ENCODE data around the gene HS3ST2.
"Not testable (repeated sequence)": the region's sequence is repeated elsewhere in the genome, so short reads cannot be mapped to it uniquely, and the experiment has no call there.

Gene HS3ST2

DNA sequence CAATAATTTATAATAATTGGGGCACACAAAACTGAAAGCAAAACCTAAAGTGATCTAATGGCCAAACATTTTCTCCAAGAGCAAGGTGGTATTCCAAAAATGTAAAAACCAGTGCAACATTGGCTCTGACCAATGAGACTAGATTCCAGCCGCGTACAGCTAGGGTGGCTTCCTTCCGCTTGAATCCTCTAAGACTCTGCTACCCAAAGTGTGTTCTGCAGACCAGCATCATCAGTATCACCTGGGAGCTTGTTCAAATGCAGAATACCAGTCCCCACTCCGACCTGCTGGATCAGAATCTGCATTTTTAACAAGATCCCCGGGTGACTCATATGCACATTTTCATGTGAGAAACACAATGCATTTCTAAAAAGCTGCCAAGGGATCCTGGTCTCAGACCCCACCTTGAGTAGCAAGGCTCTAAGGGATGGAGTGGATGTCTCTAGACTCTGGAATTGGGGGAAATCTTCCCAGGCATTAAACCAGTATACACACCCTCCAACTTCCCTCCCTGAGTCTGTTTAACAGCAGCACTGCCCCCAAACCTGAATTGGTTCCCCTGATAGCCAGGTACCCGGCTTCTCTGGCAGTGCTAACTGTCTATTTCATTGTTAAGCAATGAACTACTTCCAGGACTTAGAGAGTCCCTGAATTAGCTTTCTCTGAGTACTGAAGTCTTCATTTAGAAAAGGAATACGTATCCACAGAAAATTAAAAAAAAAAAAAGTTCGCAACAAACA lies 118.2 kb downstream of the HS3ST2 start:
- DNase-seq (ENCODE audit: low read depth, low spot score) = no peak

DNA sequence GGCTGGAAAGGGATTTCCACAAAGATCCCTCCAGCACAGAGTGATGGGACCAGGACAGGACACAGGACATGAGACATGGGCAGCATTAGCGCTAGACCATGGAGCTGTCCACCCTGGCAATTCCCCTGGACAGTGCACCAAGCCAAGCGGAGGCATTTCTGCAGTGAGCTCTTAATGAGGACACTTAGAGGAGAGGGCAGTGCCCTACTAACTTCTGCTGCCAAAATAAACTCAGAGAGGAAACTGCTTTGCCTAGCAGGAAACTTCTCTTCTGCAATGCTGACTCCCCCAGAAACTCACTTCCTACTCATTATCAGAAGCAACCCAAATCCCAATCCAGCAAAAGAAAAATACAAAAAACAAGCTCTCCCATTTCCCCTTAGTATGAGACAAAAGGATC lies 119.2 kb downstream of the HS3ST2 start:
- DNase-seq (ENCODE audit: low read depth, low spot score) = no peak

DNA sequence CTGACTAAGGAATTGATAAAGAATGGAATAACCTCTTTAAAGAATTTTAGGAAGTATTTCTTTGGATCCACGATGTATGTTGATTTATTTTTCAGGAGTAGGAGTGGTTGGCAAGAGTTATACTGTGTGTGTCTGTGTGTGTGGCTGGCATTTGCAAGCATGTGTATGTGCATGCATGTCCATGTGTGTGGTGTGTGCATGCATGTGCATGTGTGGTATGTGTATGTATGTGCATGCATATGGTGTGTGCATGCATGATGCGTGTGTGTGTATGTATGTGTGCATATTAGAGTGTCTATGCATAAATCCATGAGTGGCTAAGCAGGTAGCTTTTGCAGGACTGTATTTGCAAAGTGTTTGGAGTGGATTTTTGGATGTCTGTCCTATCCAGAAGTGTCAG lies 120.8 kb downstream of the HS3ST2 start:
- no peak for DNase-seq (ENCODE audit: low read depth, low spot score)

DNA sequence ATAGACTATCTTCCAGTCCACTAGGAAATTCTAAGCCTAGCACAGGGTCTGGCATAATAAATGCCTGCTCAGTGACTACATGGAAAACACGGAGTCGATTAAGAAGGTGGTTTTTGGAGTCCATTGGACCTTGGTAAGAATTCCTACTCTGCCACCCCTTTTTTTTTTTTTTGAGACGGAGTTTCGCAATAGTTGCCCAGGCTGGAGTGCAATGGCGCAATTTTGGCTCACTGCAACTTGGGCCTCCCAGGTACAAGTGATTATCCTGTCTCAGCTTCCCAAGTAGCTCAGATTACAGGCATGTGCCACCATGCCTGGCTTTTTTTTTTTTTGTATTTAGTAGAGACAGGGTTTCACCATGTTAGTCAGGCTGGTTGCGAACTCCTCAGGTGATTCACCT lies 123.2 kb downstream of the HS3ST2 start:
- DNase-seq (ENCODE audit: low read depth, low spot score) = no peak

DNA sequence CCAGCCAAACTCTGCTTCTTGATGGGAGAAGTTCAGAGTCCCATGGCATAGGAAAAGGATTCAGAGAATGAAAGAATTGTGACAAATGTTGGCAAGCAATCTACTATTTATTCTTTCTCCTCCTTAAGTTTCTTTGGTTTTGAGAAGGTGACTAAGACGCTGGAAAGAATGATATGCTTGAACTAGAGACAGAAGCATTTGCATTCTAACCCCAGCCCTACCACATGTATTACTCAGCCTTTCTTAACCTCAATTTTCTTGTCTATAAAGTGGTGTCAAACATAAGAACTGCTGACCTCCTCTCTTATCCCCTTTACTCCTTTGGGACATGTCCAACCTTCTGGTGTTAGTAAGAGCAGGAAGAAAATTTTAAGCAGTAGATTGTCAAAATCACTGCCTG lies 124.7 kb downstream of the HS3ST2 start:
- DNase-seq (ENCODE audit: low read depth, low spot score) = no peak

DNA sequence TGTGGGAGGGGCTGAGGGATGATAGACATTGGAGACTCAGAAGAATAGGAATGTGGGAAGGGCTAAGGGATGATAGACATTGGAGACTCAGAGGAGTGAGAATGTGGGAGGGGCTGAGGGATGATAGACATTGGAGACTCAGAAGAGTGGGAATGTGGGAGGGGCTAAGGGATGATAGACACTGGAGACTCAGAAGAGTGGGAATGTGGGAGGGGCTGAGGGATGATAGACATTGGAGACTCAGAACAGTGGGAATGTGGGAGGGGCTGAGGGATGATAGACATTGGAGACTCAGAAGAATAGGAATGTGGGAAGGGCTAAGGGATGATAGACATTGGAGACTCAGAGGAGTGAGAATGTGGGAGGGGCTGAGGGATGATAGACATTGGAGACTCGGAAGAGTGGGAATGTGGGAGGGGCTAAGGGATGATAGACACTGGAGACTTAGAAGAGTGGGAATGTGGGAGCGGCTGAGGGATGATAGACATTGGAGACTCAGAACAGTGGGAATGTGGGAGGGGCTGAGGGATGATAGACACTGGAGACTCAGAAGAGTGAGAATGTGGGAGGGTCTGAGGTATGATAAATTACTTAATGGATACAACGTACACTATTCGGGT lies 125.9 kb downstream of the HS3ST2 start:
- not testable (repeated sequence) for DNase-seq (ENCODE audit: low read depth, low spot score)

DNA sequence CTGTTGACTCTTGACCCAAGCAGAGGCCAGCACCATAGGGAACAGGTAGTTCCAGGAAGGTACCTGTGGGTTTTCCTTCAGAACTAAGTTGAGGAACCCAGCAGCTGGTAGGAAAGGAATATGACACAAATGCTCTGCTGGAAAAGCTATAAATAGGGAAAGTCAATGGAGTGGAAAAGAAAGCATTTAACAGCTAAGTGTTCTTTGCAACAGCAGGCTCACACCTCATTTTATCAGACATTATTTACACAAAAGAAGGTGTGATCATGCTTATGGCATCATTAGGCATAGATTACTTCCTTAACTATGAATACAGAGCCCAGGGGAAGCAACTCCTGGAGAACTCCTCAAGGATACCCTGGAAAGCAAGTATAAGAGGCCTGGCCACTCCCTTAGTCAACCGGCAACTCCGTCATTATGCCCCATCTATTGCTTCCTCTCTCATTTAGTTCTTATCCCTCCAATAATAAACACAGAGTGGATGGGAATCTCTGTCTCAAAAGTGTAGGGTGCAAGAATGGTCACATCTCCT lies 128.1 kb downstream of the HS3ST2 start:
- DNase-seq (ENCODE audit: low read depth, low spot score) = no peak

DNA sequence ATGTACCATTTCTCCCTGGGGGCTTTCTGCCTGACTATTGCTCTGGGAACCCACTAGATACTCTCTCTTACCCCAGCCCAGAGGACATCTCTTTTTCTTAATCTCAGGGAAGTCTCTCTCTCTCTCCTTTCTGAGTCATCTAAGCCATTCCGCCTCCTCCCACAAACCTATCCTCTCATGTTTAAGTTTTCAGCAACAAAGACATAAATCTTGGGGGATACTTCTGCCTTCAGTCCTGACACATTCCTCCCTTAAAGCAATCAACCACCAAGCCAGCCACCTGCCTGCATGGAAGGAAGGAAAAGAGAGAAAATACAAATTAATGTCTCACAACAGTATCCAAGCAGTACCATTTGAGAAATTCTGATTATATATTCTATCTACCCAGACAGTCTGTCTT lies 128.8 kb downstream of the HS3ST2 start:
- DNase-seq (ENCODE audit: low read depth, low spot score) = no peak

DNA sequence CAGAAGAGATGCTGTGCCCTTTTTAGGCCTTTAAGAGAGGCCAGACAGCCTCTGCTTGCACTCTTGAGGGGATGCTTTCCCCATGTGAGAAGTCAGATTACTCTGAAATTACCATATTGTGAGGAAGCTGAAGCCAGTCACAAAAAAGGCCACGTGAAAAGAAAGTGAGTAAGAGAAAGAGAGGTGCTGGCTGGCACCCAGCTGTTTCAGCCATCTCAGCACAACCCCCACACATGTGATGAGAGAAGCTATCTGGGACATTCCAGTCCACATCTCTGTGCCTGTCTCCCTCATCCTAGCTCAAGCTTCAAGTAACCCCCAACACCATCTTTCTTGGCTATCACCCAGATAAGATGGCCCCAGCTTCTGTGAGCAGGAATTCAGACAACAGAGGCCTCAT lies 131.4 kb downstream of the HS3ST2 start:
- no peak for DNase-seq (ENCODE audit: low read depth, low spot score)

DNA sequence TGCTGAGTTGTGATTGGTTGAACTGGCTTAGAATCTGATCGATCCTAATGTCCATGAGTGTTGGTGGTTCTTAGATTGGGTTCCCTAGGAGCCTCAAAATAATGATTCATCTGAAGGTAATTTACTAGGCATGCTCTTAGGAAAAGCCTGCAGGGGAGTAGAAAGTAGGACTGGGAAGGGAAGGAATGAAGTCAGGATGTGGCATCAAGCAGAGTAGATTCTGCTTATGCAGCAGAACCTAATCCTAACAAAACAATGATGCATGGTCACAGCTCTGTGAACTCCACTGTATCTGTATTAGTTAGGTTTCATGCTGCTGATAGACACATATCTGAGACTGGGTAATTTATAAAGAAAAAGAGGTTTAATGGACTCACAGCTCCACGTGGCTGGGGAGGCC lies 132.5 kb downstream of the HS3ST2 start:
- no peak for DNase-seq (ENCODE audit: low read depth, low spot score)

DNA sequence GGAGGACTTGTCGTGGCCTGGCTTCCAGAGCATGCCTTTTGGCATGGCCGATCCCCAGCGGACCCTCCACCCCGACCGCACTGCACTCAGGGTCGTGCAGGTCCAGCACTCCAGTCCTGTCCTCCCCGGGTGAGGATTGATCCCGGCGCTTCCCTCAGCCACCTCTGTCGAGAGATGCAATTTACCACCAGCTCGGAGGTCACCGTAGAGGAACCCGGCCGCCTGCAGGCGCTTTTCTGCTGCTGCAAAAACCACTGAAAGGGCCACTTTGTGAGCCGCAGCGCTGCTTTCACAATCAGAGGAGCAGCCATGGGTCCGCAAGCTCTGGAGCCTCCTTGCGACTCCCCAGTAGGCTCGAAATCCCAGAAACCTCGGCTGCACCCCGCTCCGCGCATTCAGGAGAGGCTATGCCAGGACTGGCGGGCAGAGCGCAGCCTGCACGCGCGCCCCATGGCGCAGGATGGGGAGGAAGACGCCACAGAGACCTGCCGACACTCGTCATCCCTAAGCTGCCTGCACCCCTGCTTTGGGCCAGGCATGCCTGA lies 134.2 kb downstream of the HS3ST2 start:
- DNase-seq (ENCODE audit: low read depth, low spot score) = no peak

DNA sequence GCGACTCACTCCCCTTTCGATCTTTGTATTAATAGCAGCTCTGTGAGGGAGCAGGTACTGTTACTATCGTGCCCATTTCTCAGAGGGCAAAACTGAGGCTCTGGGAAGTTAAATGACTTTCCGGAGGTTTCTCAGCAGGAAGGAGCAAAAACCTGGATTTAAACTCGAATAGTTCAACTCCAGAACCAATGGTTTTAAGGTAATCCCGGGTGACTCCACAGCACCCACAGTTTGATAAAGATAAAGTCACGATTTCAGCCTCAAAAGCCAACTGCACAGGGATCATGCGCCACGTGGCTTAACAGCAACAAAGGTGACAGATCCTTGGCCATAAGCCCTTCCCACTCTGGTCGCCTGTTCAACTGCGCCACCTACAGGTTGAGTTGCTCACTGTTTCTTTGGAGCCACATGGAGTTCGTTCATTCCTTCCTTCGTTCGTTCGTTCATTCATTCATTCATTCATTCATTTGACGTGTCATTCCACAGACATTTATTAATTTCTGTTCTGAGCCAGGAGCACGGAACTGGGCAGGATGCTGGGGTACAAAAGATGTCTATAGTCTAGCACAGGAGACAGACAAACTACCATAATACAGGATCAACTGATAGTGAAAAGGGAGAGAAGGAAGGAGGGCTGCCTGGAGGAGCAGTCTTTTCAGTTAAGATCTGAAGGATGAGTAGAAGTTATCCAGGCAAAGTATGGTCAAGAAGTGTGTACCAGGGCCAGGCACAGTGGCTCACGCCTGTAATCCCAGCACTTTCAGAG lies 134.8 kb downstream of the HS3ST2 start:
- DNase-seq (ENCODE audit: low read depth, low spot score) = no peak

DNA sequence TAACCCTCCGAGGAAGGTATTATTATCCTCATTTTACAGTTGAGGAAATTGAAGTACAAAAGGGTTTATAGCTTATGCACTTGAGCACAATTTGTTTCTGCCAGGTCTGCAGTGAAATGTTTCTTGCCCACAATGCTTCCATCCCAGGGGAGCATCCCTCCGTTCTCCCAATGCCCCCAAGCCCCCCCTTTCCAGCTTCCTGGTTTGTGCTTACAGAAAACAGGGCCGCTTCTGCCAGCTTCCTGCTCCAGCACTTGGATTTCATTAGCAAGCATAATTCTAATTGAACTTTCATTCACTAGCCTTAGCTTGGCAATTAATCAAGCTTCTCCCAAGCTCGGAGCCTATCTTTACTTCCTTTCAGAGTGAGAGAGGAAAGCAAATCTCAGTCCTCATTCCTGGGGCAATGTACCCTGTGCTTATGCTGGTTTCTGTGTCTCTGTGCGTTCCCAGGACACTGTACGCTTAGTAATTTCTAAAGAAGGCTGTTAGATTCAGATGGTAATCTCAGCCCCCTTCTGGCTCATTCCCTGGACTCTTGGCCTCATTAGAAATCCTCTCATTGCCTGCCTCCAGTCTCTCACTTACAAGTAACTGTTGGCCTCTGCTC lies 141.6 kb downstream of the HS3ST2 start:
- DNase-seq (ENCODE audit: low read depth, low spot score) = no peak

DNA sequence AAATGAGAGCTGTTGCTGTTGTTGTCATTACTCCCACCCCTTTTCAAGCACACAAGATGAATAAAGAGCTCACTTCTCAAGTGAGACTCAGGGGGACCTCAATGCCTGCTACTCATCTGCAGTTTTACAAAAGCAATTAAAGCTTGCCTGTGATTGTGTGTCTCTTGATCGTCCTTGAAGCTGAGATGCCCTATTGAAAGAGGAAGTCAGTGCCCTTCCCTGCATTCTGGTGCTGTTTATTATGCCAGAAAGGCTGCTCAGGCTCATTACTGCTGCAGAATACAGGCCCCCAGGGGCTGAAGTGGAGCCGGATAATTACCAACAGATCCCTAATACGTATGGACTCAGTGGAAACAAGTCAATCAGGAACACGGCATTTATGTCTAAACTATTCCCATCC lies 147.2 kb downstream of the HS3ST2 start:
- DNase-seq (ENCODE audit: low read depth, low spot score) = no peak

DNA sequence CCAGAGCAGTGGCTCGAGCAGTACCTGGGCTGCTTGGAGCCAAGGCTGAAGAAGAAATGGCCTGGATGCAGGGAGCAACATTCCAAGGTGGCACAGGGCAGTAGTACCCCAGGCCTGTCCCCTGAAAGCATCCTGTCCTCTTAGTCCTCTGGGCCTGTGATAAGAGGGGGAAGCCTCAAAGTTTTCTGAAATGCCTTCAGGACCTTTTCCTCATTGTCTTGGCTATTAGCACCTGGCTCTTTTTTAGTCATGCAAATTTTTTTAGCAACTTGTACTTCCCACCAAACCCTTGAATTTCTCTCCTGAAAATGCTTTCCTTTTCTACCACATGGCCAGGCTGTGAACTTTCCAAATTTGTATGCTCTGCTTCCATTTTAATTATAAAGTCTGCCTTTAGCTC lies 148.9 kb downstream of the HS3ST2 start:
- DNase-seq (ENCODE audit: low read depth, low spot score) = no peak

All from activated naive CD8-positive, alpha-beta T cell treated with anti-CD3 and anti-CD28 coated beads, Interleukin-2, amount 50 U/mL, for 16 hours (primary cell).